ENCODE results near the gene NKX1-2.

DNA sequence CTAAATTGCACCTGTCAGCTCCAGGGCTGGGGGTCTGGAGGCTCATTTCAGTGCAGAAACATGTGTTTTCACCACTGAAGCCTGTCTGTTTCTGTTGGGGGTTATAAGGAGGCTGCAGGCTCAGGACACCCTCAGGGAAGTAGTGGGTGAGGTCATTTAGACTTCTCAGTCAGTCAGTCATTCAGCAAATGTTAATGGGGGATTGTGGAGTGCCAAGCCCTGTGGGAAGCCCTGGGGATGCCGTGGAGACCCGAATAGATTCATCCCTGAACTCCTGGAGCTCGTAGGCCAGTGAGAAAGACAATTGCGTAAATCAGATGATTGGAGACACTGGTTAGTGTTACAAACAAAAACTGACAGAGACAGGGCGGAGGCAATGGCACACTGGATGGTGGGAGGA is 31.0 kb upstream of the NKX1-2 start:
- TF ChIP-seq ZNF394 (tag by site-specific recombination; IDR thresholded peaks at IDR 0.05; ENCODE audit: borderline replicate concordance) (no peak), YY1 (tag by site-specific recombination; IDR thresholded peaks at IDR 0.05) (no peak), ZNF350 (tag by site-specific recombination; IDR thresholded peaks at IDR 0.05) (no peak), ZNF24 (tag by site-specific recombination; IDR thresholded peaks at IDR 0.05) (no peak), ZNF677 (tag by site-specific recombination; IDR thresholded peaks at IDR 0.05) (no peak), ZFP41 (tag by site-specific recombination; IDR thresholded peaks at IDR 0.05; ENCODE audit: borderline replicate concordance) (no peak), ZBTB7A (tag by site-specific recombination; IDR thresholded peaks at IDR 0.05; ENCODE audit: low read depth) (no peak)
- TF ChIP-seq, protein P1, sequence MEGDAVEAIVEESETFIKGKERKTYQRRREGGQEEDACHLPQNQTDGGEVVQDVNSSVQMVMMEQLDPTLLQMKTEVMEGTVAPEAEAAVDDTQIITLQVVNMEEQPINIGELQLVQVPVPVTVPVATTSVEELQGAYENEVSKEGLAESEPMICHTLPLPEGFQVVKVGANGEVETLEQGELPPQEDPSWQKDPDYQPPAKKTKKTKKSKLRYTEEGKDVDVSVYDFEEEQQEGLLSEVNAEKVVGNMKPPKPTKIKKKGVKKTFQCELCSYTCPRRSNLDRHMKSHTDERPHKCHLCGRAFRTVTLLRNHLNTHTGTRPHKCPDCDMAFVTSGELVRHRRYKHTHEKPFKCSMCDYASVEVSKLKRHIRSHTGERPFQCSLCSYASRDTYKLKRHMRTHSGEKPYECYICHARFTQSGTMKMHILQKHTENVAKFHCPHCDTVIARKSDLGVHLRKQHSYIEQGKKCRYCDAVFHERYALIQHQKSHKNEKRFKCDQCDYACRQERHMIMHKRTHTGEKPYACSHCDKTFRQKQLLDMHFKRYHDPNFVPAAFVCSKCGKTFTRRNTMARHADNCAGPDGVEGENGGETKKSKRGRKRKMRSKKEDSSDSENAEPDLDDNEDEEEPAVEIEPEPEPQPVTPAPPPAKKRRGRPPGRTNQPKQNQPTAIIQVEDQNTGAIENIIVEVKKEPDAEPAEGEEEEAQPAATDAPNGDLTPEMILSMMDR (tag by site-specific recombination; IDR thresholded peaks at IDR 0.05): no peak
- TF ChIP-seq, protein P2, sequence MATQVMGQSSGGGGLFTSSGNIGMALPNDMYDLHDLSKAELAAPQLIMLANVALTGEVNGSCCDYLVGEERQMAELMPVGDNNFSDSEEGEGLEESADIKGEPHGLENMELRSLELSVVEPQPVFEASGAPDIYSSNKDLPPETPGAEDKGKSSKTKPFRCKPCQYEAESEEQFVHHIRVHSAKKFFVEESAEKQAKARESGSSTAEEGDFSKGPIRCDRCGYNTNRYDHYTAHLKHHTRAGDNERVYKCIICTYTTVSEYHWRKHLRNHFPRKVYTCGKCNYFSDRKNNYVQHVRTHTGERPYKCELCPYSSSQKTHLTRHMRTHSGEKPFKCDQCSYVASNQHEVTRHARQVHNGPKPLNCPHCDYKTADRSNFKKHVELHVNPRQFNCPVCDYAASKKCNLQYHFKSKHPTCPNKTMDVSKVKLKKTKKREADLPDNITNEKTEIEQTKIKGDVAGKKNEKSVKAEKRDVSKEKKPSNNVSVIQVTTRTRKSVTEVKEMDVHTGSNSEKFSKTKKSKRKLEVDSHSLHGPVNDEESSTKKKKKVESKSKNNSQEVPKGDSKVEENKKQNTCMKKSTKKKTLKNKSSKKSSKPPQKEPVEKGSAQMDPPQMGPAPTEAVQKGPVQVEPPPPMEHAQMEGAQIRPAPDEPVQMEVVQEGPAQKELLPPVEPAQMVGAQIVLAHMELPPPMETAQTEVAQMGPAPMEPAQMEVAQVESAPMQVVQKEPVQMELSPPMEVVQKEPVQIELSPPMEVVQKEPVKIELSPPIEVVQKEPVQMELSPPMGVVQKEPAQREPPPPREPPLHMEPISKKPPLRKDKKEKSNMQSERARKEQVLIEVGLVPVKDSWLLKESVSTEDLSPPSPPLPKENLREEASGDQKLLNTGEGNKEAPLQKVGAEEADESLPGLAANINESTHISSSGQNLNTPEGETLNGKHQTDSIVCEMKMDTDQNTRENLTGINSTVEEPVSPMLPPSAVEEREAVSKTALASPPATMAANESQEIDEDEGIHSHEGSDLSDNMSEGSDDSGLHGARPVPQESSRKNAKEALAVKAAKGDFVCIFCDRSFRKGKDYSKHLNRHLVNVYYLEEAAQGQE (tag by site-specific recombination; IDR thresholded peaks at IDR 0.05): no peak
- TF ChIP-seq, protein P3, sequence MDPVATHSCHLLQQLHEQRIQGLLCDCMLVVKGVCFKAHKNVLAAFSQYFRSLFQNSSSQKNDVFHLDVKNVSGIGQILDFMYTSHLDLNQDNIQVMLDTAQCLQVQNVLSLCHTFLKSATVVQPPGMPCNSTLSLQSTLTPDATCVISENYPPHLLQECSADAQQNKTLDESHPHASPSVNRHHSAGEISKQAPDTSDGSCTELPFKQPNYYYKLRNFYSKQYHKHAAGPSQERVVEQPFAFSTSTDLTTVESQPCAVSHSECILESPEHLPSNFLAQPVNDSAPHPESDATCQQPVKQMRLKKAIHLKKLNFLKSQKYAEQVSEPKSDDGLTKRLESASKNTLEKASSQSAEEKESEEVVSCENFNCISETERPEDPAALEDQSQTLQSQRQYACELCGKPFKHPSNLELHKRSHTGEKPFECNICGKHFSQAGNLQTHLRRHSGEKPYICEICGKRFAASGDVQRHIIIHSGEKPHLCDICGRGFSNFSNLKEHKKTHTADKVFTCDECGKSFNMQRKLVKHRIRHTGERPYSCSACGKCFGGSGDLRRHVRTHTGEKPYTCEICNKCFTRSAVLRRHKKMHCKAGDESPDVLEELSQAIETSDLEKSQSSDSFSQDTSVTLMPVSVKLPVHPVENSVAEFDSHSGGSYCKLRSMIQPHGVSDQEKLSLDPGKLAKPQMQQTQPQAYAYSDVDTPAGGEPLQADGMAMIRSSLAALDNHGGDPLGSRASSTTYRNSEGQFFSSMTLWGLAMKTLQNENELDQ (tag by site-specific recombination; IDR thresholded peaks at IDR 0.05; ENCODE audit: low read depth): no peak
